RWPE2 (cell line): ENCODE data around the gene SKA3.

ENCODE experiments used
- ATAC-seq: fragments of 200-7000 bp; cut with Tn5 transposase; 3 replicates; pipeline ENCODE4 v1.9.1; 2021; ENCODE audit warnings: low read depth
- DNase-seq: peaks from one replicate; pipeline ENCODE4 v3.0.0-alpha.2; 2020; ENCODE audit warnings: low spot score
- H3K27ac ChIP-seq: fragments of 450-650 bp; 2 replicates; pipeline ENCODE4 v1.5.1; 2017; ENCODE audit warnings: mild to moderate bottlenecking; ENCODE audit not compliant: poor library complexity, severe bottlenecking
- H3K27me3 ChIP-seq: fragments of 250-450 bp; sonication (Bioruptor Pico); 2 replicates; pipeline ENCODE4 v1.5.1; 2021; ENCODE audit warnings: mild to moderate bottlenecking, moderate library complexity; ENCODE audit not compliant: insufficient read depth, poor library complexity, severe bottlenecking
- H3K36me3 ChIP-seq: fragments of 250-450 bp; sonication (Bioruptor Pico); 2 replicates; pipeline ENCODE4 v1.5.1; 2020; ENCODE audit warnings: low read depth, mild to moderate bottlenecking, moderate library complexity
- H3K4me1 ChIP-seq: fragments of 250-450 bp; sonication (Bioruptor Pico); 2 replicates; pipeline ENCODE4 v1.5.1; 2021; ENCODE audit warnings: mild to moderate bottlenecking, moderate library complexity; ENCODE audit not compliant: insufficient read depth, poor library complexity, severe bottlenecking
- H3K4me3 ChIP-seq: fragments of 250-450 bp; sonication (Bioruptor Pico); 2 replicates; pipeline ENCODE4 v1.5.1; 2021; ENCODE audit warnings: mild to moderate bottlenecking, moderate library complexity; ENCODE audit not compliant: severe bottlenecking
- H3K9me3 ChIP-seq: fragments of 250-450 bp; sonication (Bioruptor Pico); 2 replicates; pipeline ENCODE4 v1.5.1; 2021; ENCODE audit warnings: mild to moderate bottlenecking, moderate library complexity; ENCODE audit not compliant: severe bottlenecking
- TF ChIP-seq, protein P1 (sequence below): fragments of 450-650 bp; IDR thresholded peaks from one replicate; pipeline ENCODE4 v1.5.1; 2017; ENCODE audit warnings: mild to moderate bottlenecking, moderate library complexity; ENCODE audit not compliant: poor library complexity, severe bottlenecking

SKA3 gene

DNA sequence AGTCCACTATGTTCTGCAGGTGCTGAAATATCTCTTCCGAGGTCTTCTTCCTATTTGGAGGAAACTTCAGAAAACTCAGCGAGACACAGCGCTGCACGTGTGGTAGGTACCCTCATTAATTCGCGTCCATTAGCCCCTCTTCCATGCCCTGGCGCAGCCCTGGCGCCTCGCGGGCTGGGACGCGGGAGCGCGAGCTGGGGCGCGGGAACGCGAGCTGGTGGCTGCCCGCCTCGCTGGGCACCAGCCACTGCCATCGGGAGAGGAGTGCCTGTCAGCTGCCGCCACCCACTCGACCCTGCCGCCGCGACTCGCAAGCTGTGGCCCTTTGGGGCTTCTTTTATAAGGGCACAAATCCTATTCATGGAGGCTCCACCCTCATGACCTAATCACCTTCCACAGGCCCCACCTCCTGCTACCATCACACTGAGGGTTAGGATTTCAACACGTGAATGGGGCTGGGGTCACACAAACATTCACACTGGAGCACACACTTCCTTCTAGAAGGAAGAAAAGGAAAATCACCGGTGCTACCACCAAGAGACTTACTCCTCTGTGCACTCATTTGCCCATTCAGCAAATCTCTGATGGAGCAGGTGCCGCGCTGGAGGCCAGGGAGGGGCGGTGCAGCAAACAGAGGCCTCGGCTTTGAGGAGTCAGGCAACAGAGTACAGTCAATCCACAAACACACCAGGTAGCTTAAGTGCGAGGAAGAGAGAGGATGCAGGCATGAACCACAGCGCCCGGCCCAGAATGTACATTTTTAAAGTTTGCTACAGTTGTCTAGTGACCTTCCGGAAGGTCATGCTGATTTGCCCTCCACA is 71.9 kb downstream of the SKA3 start:
- ATAC-seq, result no peak
- Histone ChIP-seq H3K36me3 (no peaks in the 10 kb centered on the region), H3K4me1 (no peaks in the 10 kb centered on the region), H3K27me3 (no peaks in the 10 kb centered on the region), H3K27ac (no peak overlapping the region), H3K4me3 (no peak overlapping the region), H3K9me3 (no peaks in the 10 kb centered on the region)
- TF ChIP-seq, protein P1, sequence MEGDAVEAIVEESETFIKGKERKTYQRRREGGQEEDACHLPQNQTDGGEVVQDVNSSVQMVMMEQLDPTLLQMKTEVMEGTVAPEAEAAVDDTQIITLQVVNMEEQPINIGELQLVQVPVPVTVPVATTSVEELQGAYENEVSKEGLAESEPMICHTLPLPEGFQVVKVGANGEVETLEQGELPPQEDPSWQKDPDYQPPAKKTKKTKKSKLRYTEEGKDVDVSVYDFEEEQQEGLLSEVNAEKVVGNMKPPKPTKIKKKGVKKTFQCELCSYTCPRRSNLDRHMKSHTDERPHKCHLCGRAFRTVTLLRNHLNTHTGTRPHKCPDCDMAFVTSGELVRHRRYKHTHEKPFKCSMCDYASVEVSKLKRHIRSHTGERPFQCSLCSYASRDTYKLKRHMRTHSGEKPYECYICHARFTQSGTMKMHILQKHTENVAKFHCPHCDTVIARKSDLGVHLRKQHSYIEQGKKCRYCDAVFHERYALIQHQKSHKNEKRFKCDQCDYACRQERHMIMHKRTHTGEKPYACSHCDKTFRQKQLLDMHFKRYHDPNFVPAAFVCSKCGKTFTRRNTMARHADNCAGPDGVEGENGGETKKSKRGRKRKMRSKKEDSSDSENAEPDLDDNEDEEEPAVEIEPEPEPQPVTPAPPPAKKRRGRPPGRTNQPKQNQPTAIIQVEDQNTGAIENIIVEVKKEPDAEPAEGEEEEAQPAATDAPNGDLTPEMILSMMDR, result no peak
- DNase-seq, result no peak
